SU-DHL-6 (cell line): ENCODE measurements around the gene SMKR1.

ENCODE experiments used
- H2AFZ ChIP-seq: fragments of 200-600 bp; sonication (generic); 2 replicates; pipeline ENCODE4 v1.6.1; 2014; ENCODE audit warnings: low read depth, mild to moderate bottlenecking, moderate library complexity, mixed read lengths, antibody characterized with exemption, low read length; ENCODE audit not compliant: severe bottlenecking
- H3F3A ChIP-seq: fragments of 200-600 bp; shearing (Covaris generic); 2 replicates; pipeline ENCODE4 v1.6.0; 2016; ENCODE audit warnings: antibody characterized with exemption, mild to moderate bottlenecking; ENCODE audit not compliant: insufficient read depth
- H3K27ac ChIP-seq: fragments of 200-600 bp; sonication (generic); 2 replicates; pipeline ENCODE4 v1.5.1; 2016; ENCODE audit warnings: low read depth, mild to moderate bottlenecking, low read length, moderate library complexity, mixed read lengths
- H3K27me3 ChIP-seq: fragments of 200-600 bp; sonication (generic), shearing (Covaris generic); 2 replicates; pipeline ENCODE4 v1.6.0; 2014; ENCODE audit warnings: mild to moderate bottlenecking, low read length
- H3K36me3 ChIP-seq: fragments of 200-600 bp; sonication (generic); 2 replicates; pipeline ENCODE4 v1.6.1; 2014; ENCODE audit warnings: mild to moderate bottlenecking, low read length, mixed read lengths
- H3K4me2 ChIP-seq: fragments of 300-600, 200-600 bp; shearing (Covaris generic), sonication (generic); 2 replicates; pipeline ENCODE4 v1.6.0; 2014; ENCODE audit warnings: low read length, low read depth, mild to moderate bottlenecking; ENCODE audit not compliant: poor library complexity, severe bottlenecking
- H3K4me3 ChIP-seq: fragments of 200-600 bp; sonication (generic); 2 replicates; pipeline ENCODE4 v1.5.1; 2014; ENCODE audit warnings: antibody characterized with exemption, low read length, mild to moderate bottlenecking, mixed read lengths; ENCODE audit not compliant: insufficient read depth, poor library complexity, severe bottlenecking
- H3K79me2 ChIP-seq: fragments of 200-600 bp; sonication (generic); 2 replicates; pipeline ENCODE4 v1.6.1; 2014; ENCODE audit warnings: mild to moderate bottlenecking, low read length, moderate library complexity; ENCODE audit not compliant: insufficient read depth
- H3K9ac ChIP-seq: fragments of 200-600 bp; sonication (generic); 2 replicates; pipeline ENCODE4 v1.7.0; 2014; ENCODE audit warnings: mild to moderate bottlenecking, low read length
- H3K9me2 ChIP-seq: fragments of 200-600 bp; sonication (generic); replicated peaks from 2 replicates; pipeline ENCODE4 v1.6.1; 2014; ENCODE audit warnings: low read length; ENCODE audit not compliant: insufficient read depth
- H3K9me3 ChIP-seq: fragments of 200-600 bp; sonication (generic); 2 replicates; pipeline ENCODE4 v1.6.1; 2014; ENCODE audit warnings: low read length, mixed read lengths; ENCODE audit not compliant: insufficient read depth
- H4K20me1 ChIP-seq: fragments of 200-600 bp; sonication (generic); 2 replicates; pipeline ENCODE4 v1.6.1; 2014; ENCODE audit warnings: low read depth, mild to moderate bottlenecking, antibody characterized with exemption, low read length, moderate library complexity, mixed read lengths
- CTCF ChIP-seq: fragments of 200-600 bp; sonication (generic); IDR thresholded peaks from one replicate; pipeline ENCODE4 v1.5.1; 2017; ENCODE audit warnings: antibody characterized with exemption, mild to moderate bottlenecking, low read length, moderate library complexity; ENCODE audit not compliant: insufficient read depth, poor library complexity, severe bottlenecking
- EZH2phosphoT487 ChIP-seq: fragments of 200-600 bp; sonication (generic), shearing (Covaris generic); conservative IDR thresholded peaks from 2 replicates; pipeline ENCODE4 v1.6.1; 2018; ENCODE audit warnings: mild to moderate bottlenecking, antibody characterized with exemption, low read length, moderate library complexity, mixed read lengths

Gene SMKR1

GRCh38 chr7:129461809-129462208, 40.5 kb upstream of the SMKR1 start:
- no peak overlapping the region for H2AFZ ChIP-seq
- TF ChIP-seq EZH2phosphoT487 (no peak), CTCF (no peak)
- no peak overlapping the region for H3K4me3 ChIP-seq
- no peaks in the 10 kb centered on the region for H3K9me3 ChIP-seq
- H3F3A ChIP-seq = no peaks in the 10 kb centered on the region
- no peaks in the 10 kb centered on the region for H3K36me3 ChIP-seq
- no peak overlapping the region for H3K27ac ChIP-seq
- H3K79me2 ChIP-seq = no peaks in the 10 kb centered on the region
- no peaks in the 10 kb centered on the region for H4K20me1 ChIP-seq
- no peak overlapping the region for H3K4me2 ChIP-seq
- H3K9ac ChIP-seq = no peak overlapping the region
- no peaks in the 10 kb centered on the region for H3K27me3 ChIP-seq
- H3K9me2 ChIP-seq = no peaks in the 10 kb centered on the region

- Histone ChIP-seq H3K4me2 (no peak overlapping the region), H3K4me3 (no peak overlapping the region)
- no peak for TF ChIP-seq CTCF
- no peak for TF ChIP-seq EZH2phosphoT487
Measured at GRCh38 chr7:129462420-129462819, 39.9 kb upstream of the SMKR1 start.

GRCh38 chr7:129464194-129464593, 38.1 kb upstream of the SMKR1 start:
- no peaks in the 10 kb centered on the region for H3K9me3 ChIP-seq
- no peaks in the 10 kb centered on the region for H3F3A ChIP-seq
- no peak overlapping the region for H2AFZ ChIP-seq
- H3K4me3 ChIP-seq = no peak overlapping the region
- H3K36me3 ChIP-seq = no peaks in the 10 kb centered on the region
- no peak overlapping the region for H3K4me2 ChIP-seq
- H3K79me2 ChIP-seq = no peaks in the 10 kb centered on the region
- no peaks in the 10 kb centered on the region for H3K27me3 ChIP-seq
- H3K9ac ChIP-seq = no peak overlapping the region
- no peak overlapping the region for H3K27ac ChIP-seq
- TF ChIP-seq CTCF (no peak), EZH2phosphoT487 (no peak)
- no peaks in the 10 kb centered on the region for H3K9me2 ChIP-seq
- no peaks in the 10 kb centered on the region for H4K20me1 ChIP-seq

More at GRCh38 chr7:129462420-129462819, 39.9 kb upstream of the SMKR1 start:
- no peaks in the 10 kb centered on the region for H3K36me3 ChIP-seq
- no peak overlapping the region for H2AFZ ChIP-seq
- no peaks in the 10 kb centered on the region for H3K9me2 ChIP-seq
- H3K9ac ChIP-seq = no peak overlapping the region
- no peaks in the 10 kb centered on the region for H3F3A ChIP-seq
- H4K20me1 ChIP-seq = no peaks in the 10 kb centered on the region
- no peaks in the 10 kb centered on the region for H3K27me3 ChIP-seq
- H3K9me3 ChIP-seq = no peaks in the 10 kb centered on the region
- no peaks in the 10 kb centered on the region for H3K79me2 ChIP-seq
- no peak overlapping the region for H3K27ac ChIP-seq
